Uterus (tissue), 2 donors: ENCODE measurements around the gene ATP5F1B.

Experiments used
- CTCF ChIP-seq, 4 experiments: fragments of 200-600 bp in 2 of 4; fragments of 450-650 bp in 2 of 4; sonication (generic) in 2 of 4; IDR thresholded peaks; one replicate each; pipeline ENCODE4 v1.5.1; 2016 to 2019; ENCODE audit warnings: antibody characterized with exemption in 4 of 4, mild to moderate bottlenecking in 2 of 4, moderate library complexity in 1 of 4
- POLR2A ChIP-seq, 2 donors: fragments of 450-650 bp; IDR thresholded peaks; one replicate each; pipeline ENCODE4 v1.6.1; 2016; ENCODE audit warnings: antibody characterized with exemption in 2 of 2, mild to moderate bottlenecking in 1 of 2, moderate library complexity in 1 of 2

- TF ChIP-seq CTCF (IDR thresholded peaks at IDR 0.05), result no peak
- TF ChIP-seq POLR2A (IDR thresholded peaks at IDR 0.05), result no peak
Observed at GRCh38 chr12:56589783-56590182, 56.0 kb downstream of the ATP5F1B start.
